22Rv1 (cell line): Measurements from ENCODE around the gene TECPR1.

Experiments used
- CTCF ChIP-seq: fragments of 450-650 bp; IDR thresholded peaks from 2 replicates; pipeline ENCODE4 v1.5.1; 2017; ENCODE audit warnings: mild to moderate bottlenecking
- ZFX ChIP-seq: fragments of 450-650 bp; IDR thresholded peaks from 2 replicates; pipeline ENCODE4 v1.6.1; 2017; ENCODE audit warnings: antibody characterized with exemption, borderline replicate concordance

- no peak for TF ChIP-seq CTCF
- TF ChIP-seq ZFX = no peak
Measured at GRCh38 chr7:98254516-98254915, 2.5 kb upstream of the TECPR1 start.
